Neuronal stem cell (in vitro differentiated cells): Measurements from ENCODE around the gene ATP11A.

ENCODE experiments used
- DNase-seq: peaks from one replicate; pipeline ENCODE4 v3.0.0-alpha.2; 2013; ENCODE audit warnings: low spot score
- H2AFZ ChIP-seq: one replicate; pipeline ENCODE4 v1.6.1; 2013; ENCODE audit warnings: mild to moderate bottlenecking, low read length, inconsistent platforms
- H2AK5ac ChIP-seq: 2 replicates; pipeline ENCODE4 v1.6.1; 2013; ENCODE audit warnings: low read depth, mild to moderate bottlenecking, inconsistent platforms, low read length, moderate library complexity, mixed read lengths
- H2BK120ac ChIP-seq: 2 replicates; pipeline ENCODE4 v1.6.1; 2013; ENCODE audit warnings: low read depth, mild to moderate bottlenecking, inconsistent platforms, low read length, moderate library complexity, mixed read lengths
- H2BK12ac ChIP-seq: one replicate; pipeline ENCODE4 v1.6.1; 2013; ENCODE audit warnings: low read length, inconsistent platforms
- H2BK15ac ChIP-seq: 2 replicates; pipeline ENCODE4 v1.6.1; 2013; ENCODE audit warnings: mild to moderate bottlenecking, low read length, inconsistent platforms, mixed read lengths
- H2BK5ac ChIP-seq: one replicate; pipeline ENCODE4 v1.6.1; 2013; ENCODE audit warnings: inconsistent platforms, mild to moderate bottlenecking, low read length, moderate library complexity
- H3K14ac ChIP-seq: one replicate; pipeline ENCODE4 v1.6.1; 2013; ENCODE audit warnings: low read length, inconsistent platforms
- H3K18ac ChIP-seq: 2 replicates; pipeline ENCODE4 v1.6.1; 2013; ENCODE audit warnings: low read length, inconsistent platforms
- H3K23ac ChIP-seq: 2 replicates; pipeline ENCODE4 v1.6.1; 2013; ENCODE audit warnings: low read depth, mild to moderate bottlenecking, mixed read lengths, low read length, inconsistent platforms; ENCODE audit not compliant: poor library complexity
- H3K27ac ChIP-seq: replicated peaks from 3 replicates; pipeline ENCODE4 v1.5.1; 2013; ENCODE audit warnings: low read length, inconsistent platforms
- H3K27me3 ChIP-seq, 3 experiments: 2 replicates each; pipeline ENCODE4 v1.6.1; 2013; ENCODE audit warnings: low read length in 3 of 3, mild to moderate bottlenecking in 2 of 3, inconsistent platforms in 1 of 3, low read depth in 1 of 3, mixed read lengths in 1 of 3, moderate library complexity in 1 of 3; ENCODE audit not compliant: control insufficient read depth in 3 of 3, insufficient read depth in 3 of 3
- H3K36me3 ChIP-seq, 2 donors: replicated peaks in 1 of 2; 2 replicates each; pipeline ENCODE4 v1.6.1; 2013; ENCODE audit warnings: low read length in 2 of 2; ENCODE audit not compliant: control insufficient read depth in 2 of 2, insufficient read depth in 2 of 2
- H3K4ac ChIP-seq: 2 replicates; pipeline ENCODE4 v1.6.1; 2013; ENCODE audit warnings: inconsistent platforms, mild to moderate bottlenecking, low read length, moderate library complexity
- H3K4me1 ChIP-seq, 2 donors: 1 replicate in 1 of 2; 2 replicates in 1 of 2; pipeline ENCODE4 v1.6.1; 2013; ENCODE audit warnings: low read length in 2 of 2, low read depth in 1 of 2; ENCODE audit not compliant: control insufficient read depth in 2 of 2, insufficient read depth in 1 of 2
- H3K4me2 ChIP-seq: one replicate; pipeline ENCODE4 v1.6.1; 2013; ENCODE audit warnings: mild to moderate bottlenecking, low read length, inconsistent platforms; ENCODE audit not compliant: insufficient read depth, poor library complexity, severe bottlenecking
- H3K4me3 ChIP-seq, 2 donors: 2 replicates each; pipeline ENCODE4 v1.5.1; 2013; ENCODE audit warnings: low read length in 2 of 2, mild to moderate bottlenecking in 2 of 2, inconsistent platforms in 1 of 2, moderate library complexity in 1 of 2
- H3K79me1 ChIP-seq: one replicate; pipeline ENCODE4 v1.6.1; 2013; ENCODE audit warnings: low read depth, mild to moderate bottlenecking, inconsistent platforms, low read length, moderate library complexity
- H3K9ac ChIP-seq: one replicate; pipeline ENCODE4 v1.6.1; 2013; ENCODE audit warnings: mild to moderate bottlenecking, low read depth, low read length, inconsistent platforms; ENCODE audit not compliant: poor library complexity
- H3K9me3 ChIP-seq, 2 donors: replicated peaks in 1 of 2; 2 replicates each; pipeline versions ENCODE3 to v1.6.1; 2013; ENCODE audit warnings: low read length in 2 of 2, mild to moderate bottlenecking in 2 of 2, inconsistent platforms in 1 of 2, low read depth in 1 of 2, mixed read lengths in 1 of 2, moderate library complexity in 1 of 2; ENCODE audit not compliant: control insufficient read depth in 2 of 2, insufficient read depth in 1 of 2
- H4K8ac ChIP-seq: one replicate; pipeline ENCODE4 v1.6.1; 2013; ENCODE audit warnings: low read depth, mild to moderate bottlenecking, inconsistent platforms, low read length, moderate library complexity
- H4K91ac ChIP-seq: one replicate; pipeline ENCODE4 v1.6.1; 2013; ENCODE audit warnings: low read length, low read depth, mild to moderate bottlenecking, inconsistent platforms; ENCODE audit not compliant: poor library complexity
- WGBS, 2 donors: extraction: QIAGEN DNeasy Blood & Tissue Kit; methylation state at CpG; one replicate each; pipeline ENCODE4 v1.1.7; 2013; ENCODE audit warnings: missing lambda C conversion rate in 2 of 2, mixed read lengths in 1 of 2; ENCODE audit not compliant: insufficient read length in 2 of 2, insufficient replicate concordance in 1 of 2; ENCODE audit errors: extremely low coverage in 2 of 2; 5-methylcytosine and 5-hydroxymethylcytosine counted together

Gene ATP11A

GRCh38 chr13:112711528-112712265 is 21.9 kb downstream of the ATP11A start:
- peak overlapping the region; percentile 88 for H2BK5ac ChIP-seq
- peak overlapping the region; percentile 33 for H2AK5ac ChIP-seq
- H3K4ac ChIP-seq = no peak overlapping the region
- H3K27me3 ChIP-seq = no peaks in the 10 kb centered on the region
- H4K8ac ChIP-seq = no peak overlapping the region
- H3K23ac ChIP-seq = no peak overlapping the region
- H3K36me3 ChIP-seq = peaks cover 0 to 5% of the 10 kb centered on the region in 2 donors
- H2BK15ac ChIP-seq = peak overlapping the region; percentile 43
- H2BK120ac ChIP-seq = peak overlapping the region; percentile 22
- DNase-seq = peak; percentile 91
- peak overlapping the region; percentile 55 for H3K9ac ChIP-seq
- no CpG with 5 or more reads among the region's 22 CpGs for WGBS, 2 donors
- H2AFZ ChIP-seq = peak overlapping the region; percentile 62
- peaks cover 10 to 12% of the 10 kb centered on the region in 2 donors for H3K9me3 ChIP-seq
- no peak overlapping the region for H4K91ac ChIP-seq
- no peak overlapping the region for H3K14ac ChIP-seq
- H3K4me2 ChIP-seq = peak overlapping the region; percentile 39
- peaks cover 19 to 44% of the 10 kb centered on the region in 2 donors for H3K4me1 ChIP-seq
- peak overlapping the region in 1 of 2 donors; percentile 10 for H3K4me3 ChIP-seq
- no peak overlapping the region for H2BK12ac ChIP-seq
- H3K27ac ChIP-seq = peak overlapping the region; percentile 97
- H3K18ac ChIP-seq = peak overlapping the region; percentile 76
- H3K79me1 ChIP-seq = peaks cover 8% of the 10 kb centered on the region

- H3K4ac ChIP-seq = peak overlapping the region; percentile 2
- no peaks in the 10 kb centered on the region for H3K27me3 ChIP-seq
- peak overlapping the region; percentile 97 for H3K27ac ChIP-seq
- H2BK12ac ChIP-seq = peak overlapping the region; percentile 53
- no peak overlapping the region for H4K8ac ChIP-seq
- peaks cover 0 to 5% of the 10 kb centered on the region in 2 donors for H3K36me3 ChIP-seq
- peak overlapping the region; percentile 39 for H3K4me2 ChIP-seq
- H3K4me1 ChIP-seq = peaks cover 19 to 44% of the 10 kb centered on the region in 2 donors
- H2BK5ac ChIP-seq = peak overlapping the region; percentile 68
- peak overlapping the region; percentile 6 for H2BK15ac ChIP-seq
- no peak overlapping the region for H3K9ac ChIP-seq
- H3K18ac ChIP-seq = peak overlapping the region; percentile 73
- H3K4me3 ChIP-seq = no peak overlapping the region
- H2BK120ac ChIP-seq = peak overlapping the region; percentile 22
- peak overlapping the region; percentile 4 for H4K91ac ChIP-seq
- no peak for DNase-seq
- no peak overlapping the region for H3K23ac ChIP-seq
- peaks cover 10 to 12% of the 10 kb centered on the region in 2 donors for H3K9me3 ChIP-seq
- H2AFZ ChIP-seq = peak overlapping the region; percentile 62
- WGBS, 2 donors = no CpG with 5 or more reads among the region's 20 CpGs
- peaks cover 8% of the 10 kb centered on the region for H3K79me1 ChIP-seq
- H2AK5ac ChIP-seq = peak overlapping the region; percentile 33
- no peak overlapping the region for H3K14ac ChIP-seq
Measured at GRCh38 chr13:112712451-112713207, 22.8 kb downstream of the ATP11A start.

GRCh38 chr13:112713517-112714253 is 23.8 kb downstream of the ATP11A start:
- Histone ChIP-seq H4K8ac (no peak overlapping the region), H2BK12ac (no peak overlapping the region), H2BK15ac (peak overlapping the region; percentile 68), H3K27me3 (no peaks in the 10 kb centered on the region), H3K4me2 (no peak overlapping the region), H3K79me1 (peaks cover 9% of the 10 kb centered on the region), H3K4ac (no peak overlapping the region), H3K4me3 (no peak overlapping the region), H2AFZ (no peak overlapping the region), H4K91ac (peak overlapping the region; percentile 46), H3K4me1 (peaks cover 19 to 42% of the 10 kb centered on the region in 2 donors), H3K9ac (no peak overlapping the region), H2AK5ac (peak overlapping the region; percentile 90), H3K18ac (peak overlapping the region; percentile 53), H3K14ac (no peak overlapping the region), H2BK120ac (no peak overlapping the region), H3K9me3 (peaks cover 10 to 12% of the 10 kb centered on the region in 2 donors), H2BK5ac (no peak overlapping the region), H3K23ac (no peak overlapping the region), H3K27ac (no peak overlapping the region), H3K36me3 (peaks cover 0 to 5% of the 10 kb centered on the region in 2 donors)
- no peak for DNase-seq
- no CpG with 5 or more reads among the region's 16 CpGs for WGBS, 2 donors
